Trophoblast cell (in vitro differentiated cells and primary cell): ENCODE measurements around the gene MAP3K7.

Experiments
- DNase-seq, 2 donors: peaks; one replicate each; pipeline ENCODE4 v3.0.0-alpha.2; 2016
- H2AFZ ChIP-seq: 2 replicates; pipeline ENCODE4 v1.6.1; 2013; ENCODE audit warnings: low read length, moderate library complexity, mild to moderate bottlenecking; ENCODE audit not compliant: insufficient read depth, poor library complexity
- H2AK5ac ChIP-seq: 2 replicates; pipeline ENCODE4 v1.6.1; 2013; ENCODE audit warnings: mild to moderate bottlenecking, low read length
- H2BK120ac ChIP-seq: 2 replicates; pipeline ENCODE4 v1.6.1; 2013; ENCODE audit warnings: low read length, mild to moderate bottlenecking, moderate library complexity; ENCODE audit not compliant: insufficient read depth, poor library complexity
- H2BK12ac ChIP-seq: 2 replicates; pipeline ENCODE4 v1.6.1; 2013; ENCODE audit warnings: mild to moderate bottlenecking, low read length, moderate library complexity
- H2BK5ac ChIP-seq: 2 replicates; pipeline ENCODE4 v1.6.1; 2013; ENCODE audit warnings: low read length, low read depth, moderate library complexity, mild to moderate bottlenecking; ENCODE audit not compliant: poor library complexity
- H3K14ac ChIP-seq: 2 replicates; pipeline ENCODE4 v1.6.1; 2013; ENCODE audit warnings: mild to moderate bottlenecking, low read length
- H3K18ac ChIP-seq: 2 replicates; pipeline ENCODE4 v1.6.1; 2013; ENCODE audit warnings: mild to moderate bottlenecking, low read length
- H3K23ac ChIP-seq: 2 replicates; pipeline ENCODE4 v1.6.1; 2013; ENCODE audit warnings: low read length
- H3K27ac ChIP-seq: 2 replicates; pipeline ENCODE4 v1.5.1; 2013; ENCODE audit warnings: low read depth, mild to moderate bottlenecking, inconsistent platforms, low read length, moderate library complexity
- H3K27me3 ChIP-seq: 2 replicates; pipeline ENCODE4 v1.6.1; 2013; ENCODE audit warnings: inconsistent platforms, mild to moderate bottlenecking, low read length, moderate library complexity; ENCODE audit not compliant: insufficient read depth
- H3K36me3 ChIP-seq, 2 experiments: 1 replicate in 1 of 2; 2 replicates in 1 of 2; pipeline ENCODE4 v1.6.1; 2013; ENCODE audit warnings: low read length in 2 of 2, mild to moderate bottlenecking in 2 of 2, moderate library complexity in 1 of 2; ENCODE audit not compliant: insufficient read depth in 2 of 2, control insufficient read depth in 1 of 2
- H3K4ac ChIP-seq: 2 replicates; pipeline ENCODE4 v1.6.1; 2013; ENCODE audit warnings: low read depth, mild to moderate bottlenecking, low read length, moderate library complexity
- H3K4me1 ChIP-seq, 2 experiments: 1 replicate in 1 of 2; 2 replicates in 1 of 2; pipeline ENCODE4 v1.6.1; 2013; ENCODE audit warnings: low read length in 2 of 2, mild to moderate bottlenecking in 2 of 2, moderate library complexity in 1 of 2; ENCODE audit not compliant: insufficient read depth in 2 of 2, control insufficient read depth in 1 of 2
- H3K4me2 ChIP-seq: 2 replicates; pipeline ENCODE4 v1.6.1; 2013; ENCODE audit warnings: inconsistent platforms, mild to moderate bottlenecking, low read length, moderate library complexity
- H3K4me3 ChIP-seq: 2 replicates; pipeline ENCODE4 v1.5.1; 2013; ENCODE audit warnings: mild to moderate bottlenecking, low read depth, low read length, inconsistent platforms
- H3K79me1 ChIP-seq: one replicate; pipeline ENCODE4 v1.6.1; 2013; ENCODE audit warnings: low read length
- H3K79me2 ChIP-seq: 2 replicates; pipeline ENCODE4 v1.6.1; 2013; ENCODE audit warnings: low read length, mild to moderate bottlenecking; ENCODE audit not compliant: control insufficient read depth, insufficient read depth, poor library complexity
- H3K9ac ChIP-seq: 2 replicates; pipeline ENCODE4 v1.6.1; 2013; ENCODE audit warnings: mild to moderate bottlenecking, low read length
- H3K9me3 ChIP-seq: 2 replicates; pipeline ENCODE4 v1.6.1; 2013; ENCODE audit warnings: low read depth, mild to moderate bottlenecking, control low read depth, inconsistent platforms, low read length; ENCODE audit not compliant: insufficient read depth
- H4K12ac ChIP-seq: 2 replicates; pipeline ENCODE4 v1.6.1; 2013; ENCODE audit warnings: low read depth, mild to moderate bottlenecking, low read length, moderate library complexity
- H4K8ac ChIP-seq: 2 replicates; pipeline ENCODE4 v1.6.1; 2013; ENCODE audit warnings: low read depth, mild to moderate bottlenecking, low read length, moderate library complexity
- H4K91ac ChIP-seq: one replicate; pipeline ENCODE4 v1.6.1; 2013; ENCODE audit warnings: low read depth, mild to moderate bottlenecking, low read length, moderate library complexity
- WGBS: extraction: QIAGEN DNeasy Blood & Tissue Kit; methylation state at CpG from one replicate; pipeline ENCODE4 v1.1.7; 2013; ENCODE audit warnings: missing lambda C conversion rate; ENCODE audit not compliant: insufficient read length, insufficient coverage; ENCODE audit errors: extremely low coverage; 5-methylcytosine and 5-hydroxymethylcytosine counted together

MAP3K7 gene

DNA sequence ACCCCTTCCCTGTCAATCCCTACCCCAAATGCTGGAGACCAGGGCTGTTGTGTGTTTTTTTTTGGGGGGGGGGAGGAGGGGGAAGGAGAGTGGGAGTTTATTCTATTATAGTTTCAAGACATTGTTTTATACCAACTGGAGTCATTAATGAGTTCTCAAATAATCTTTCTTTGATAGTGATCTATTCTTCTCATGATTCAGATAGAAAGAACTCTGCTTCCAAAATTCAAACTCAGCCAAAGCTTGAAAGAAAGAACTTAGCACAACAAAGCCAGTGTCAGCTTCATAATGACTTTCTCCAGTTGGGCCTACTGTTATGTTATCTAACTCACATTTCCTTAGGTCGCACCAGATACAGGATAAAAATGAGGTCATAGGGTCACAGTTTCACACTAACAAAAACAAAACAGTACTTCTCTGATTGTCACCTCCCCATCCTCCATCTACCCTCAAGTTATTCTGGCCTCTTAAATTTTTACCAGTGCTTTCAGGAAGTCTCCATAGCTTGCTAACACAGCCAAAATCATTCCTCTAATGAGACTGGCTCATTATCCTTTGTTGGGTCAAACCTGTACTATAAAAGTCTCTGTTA is 19.0 kb upstream of the MAP3K7 start:
- H2BK12ac ChIP-seq = no peak overlapping the region

DNA sequence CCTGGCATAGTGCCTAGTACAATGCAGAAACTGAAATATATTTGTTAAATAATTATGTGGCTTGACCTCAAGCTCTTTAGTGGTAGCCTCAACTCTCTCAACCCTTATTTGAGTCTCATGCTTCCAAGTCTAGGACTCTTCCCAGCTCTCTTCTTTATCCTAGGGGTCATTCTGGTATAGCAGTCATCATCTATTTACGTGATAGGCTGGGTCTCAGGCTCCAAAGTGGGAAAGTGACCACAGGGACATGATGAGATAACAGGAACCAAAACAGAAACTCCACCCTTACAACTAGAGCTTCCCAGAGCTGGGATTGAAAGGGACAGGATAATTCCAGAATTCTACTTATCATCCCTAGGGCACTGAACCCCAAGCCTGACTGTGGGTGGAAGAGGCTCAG is 17.7 kb upstream of the MAP3K7 start:
- H2BK5ac ChIP-seq = no peak overlapping the region
- no CpG with 5 or more reads among the region's 1 CpG for WGBS
- H3K79me2 ChIP-seq = no peaks in the 10 kb centered on the region
- no peak overlapping the region for H4K12ac ChIP-seq
- H4K91ac ChIP-seq = no peak overlapping the region
- H3K36me3 ChIP-seq = no peaks in the 10 kb centered on the region
- H3K4me2 ChIP-seq = no peak overlapping the region
- H2AK5ac ChIP-seq = no peak overlapping the region
- no peak overlapping the region for H3K4ac ChIP-seq
- no peak overlapping the region for H2BK120ac ChIP-seq
- H3K27ac ChIP-seq = no peak overlapping the region
- H3K18ac ChIP-seq = no peak overlapping the region
- no peak overlapping the region for H3K4me3 ChIP-seq
- no peak for DNase-seq
- no peak overlapping the region for H2BK12ac ChIP-seq
- no peak overlapping the region for H3K9ac ChIP-seq
- H4K8ac ChIP-seq = no peak overlapping the region
- no peaks in the 10 kb centered on the region for H3K27me3 ChIP-seq
- no peak overlapping the region for H3K23ac ChIP-seq
- H3K79me1 ChIP-seq = no peaks in the 10 kb centered on the region
- H3K4me1 ChIP-seq = no peaks in the 10 kb centered on the region
- no peaks in the 10 kb centered on the region for H3K9me3 ChIP-seq
- no peak overlapping the region for H3K14ac ChIP-seq
- no peak overlapping the region for H2AFZ ChIP-seq

More for the DNA sequence above, 19.0 kb upstream of the MAP3K7 start:
- H3K9me3 ChIP-seq = no peaks in the 10 kb centered on the region
- H4K12ac ChIP-seq = no peak overlapping the region
- no peaks in the 10 kb centered on the region for H3K79me1 ChIP-seq
- H4K8ac ChIP-seq = no peak overlapping the region
- no peak overlapping the region for H2AFZ ChIP-seq
- H2BK5ac ChIP-seq = no peak overlapping the region
- no peak overlapping the region for H3K4ac ChIP-seq
- H3K27me3 ChIP-seq = peaks cover 8% of the 10 kb centered on the region
- no peak overlapping the region for H4K91ac ChIP-seq
- no peaks in the 10 kb centered on the region for H3K36me3 ChIP-seq
- no peak overlapping the region for H3K14ac ChIP-seq
- no peak overlapping the region for H2BK120ac ChIP-seq
- H3K27ac ChIP-seq = no peak overlapping the region
- no peak overlapping the region for H3K9ac ChIP-seq
- DNase-seq = no peak
- H3K4me3 ChIP-seq = no peak overlapping the region
- H3K4me2 ChIP-seq = no peak overlapping the region
- H3K23ac ChIP-seq = no peak overlapping the region
- H3K79me2 ChIP-seq = no peaks in the 10 kb centered on the region
- no peaks in the 10 kb centered on the region for H3K4me1 ChIP-seq
- H2AK5ac ChIP-seq = no peak overlapping the region
- no CpG with 5 or more reads among the region's 1 CpG for WGBS
- H3K18ac ChIP-seq = no peak overlapping the region

DNA sequence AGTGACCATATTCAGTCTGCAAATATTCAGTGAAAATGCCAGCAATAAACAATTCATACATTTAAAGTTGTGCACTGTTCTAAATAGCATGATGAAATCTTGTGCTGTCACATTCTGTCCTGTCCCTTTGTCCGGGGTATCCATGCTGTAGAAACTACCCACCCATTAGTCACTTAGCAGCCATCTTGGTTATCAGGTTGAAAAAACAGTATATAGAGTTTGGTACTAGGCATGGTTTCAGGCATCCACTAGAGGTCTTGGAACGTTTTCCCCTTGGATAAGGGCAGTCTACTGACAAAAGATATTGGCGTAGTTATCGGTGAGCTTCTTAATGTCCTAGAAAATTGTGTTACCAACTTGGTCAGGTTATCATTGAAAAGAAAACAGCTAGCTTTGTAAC is 12.3 kb upstream of the MAP3K7 start:
- H3K18ac ChIP-seq = no peak overlapping the region
- no CpG with 5 or more reads among the region's 4 CpGs for WGBS

DNA sequence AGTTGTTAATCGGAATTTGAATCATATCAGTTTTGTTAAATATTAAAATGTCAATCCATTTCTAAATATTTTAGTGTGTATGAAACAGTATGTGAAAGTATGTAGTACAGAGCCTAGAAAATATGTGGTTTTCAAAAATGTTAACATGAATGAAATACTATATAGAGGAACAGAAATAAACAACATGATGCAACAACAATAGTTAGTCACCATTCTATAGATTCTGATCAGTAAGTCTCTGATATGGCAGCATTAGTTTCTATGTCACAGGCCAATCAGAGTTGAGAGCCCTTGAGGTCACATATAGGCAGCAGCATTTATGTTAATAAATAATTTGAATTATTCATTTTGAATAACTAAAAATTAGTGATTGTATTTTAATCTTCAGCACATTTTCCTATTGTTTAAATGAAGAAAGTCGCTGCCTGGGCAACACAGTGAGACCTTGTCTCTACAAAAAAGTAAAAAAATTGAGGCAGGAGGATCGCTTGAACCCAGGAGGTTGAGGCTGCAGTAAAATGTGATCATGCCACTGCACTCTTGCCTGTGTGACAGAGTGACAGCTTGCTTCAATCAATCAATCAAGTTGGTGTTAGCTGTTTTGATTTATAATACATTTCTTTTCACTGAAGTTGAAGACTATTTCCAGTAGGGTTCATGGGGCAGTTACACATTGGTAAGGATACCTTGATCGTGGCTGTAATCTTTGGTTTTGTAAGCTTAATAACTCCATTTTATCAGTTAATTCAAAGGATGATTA is 11.5 kb upstream of the MAP3K7 start:
- no peaks in the 10 kb centered on the region for H3K79me2 ChIP-seq
- no CpG with 5 or more reads among the region's 4 CpGs for WGBS
- no peak overlapping the region for H4K12ac ChIP-seq

More for the DNA sequence above, 12.3 kb upstream of the MAP3K7 start:
- no peaks in the 10 kb centered on the region for H3K9me3 ChIP-seq
- no peak overlapping the region for H3K4ac ChIP-seq
- no peak overlapping the region for H2AK5ac ChIP-seq
- H3K4me3 ChIP-seq = no peak overlapping the region
- no peak overlapping the region for H2BK12ac ChIP-seq
- no peaks in the 10 kb centered on the region for H3K79me1 ChIP-seq
- H4K12ac ChIP-seq = no peak overlapping the region
- H3K9ac ChIP-seq = no peak overlapping the region
- H3K27me3 ChIP-seq = no peaks in the 10 kb centered on the region
- no peak overlapping the region for H2AFZ ChIP-seq
- H3K36me3 ChIP-seq = no peaks in the 10 kb centered on the region
- no peaks in the 10 kb centered on the region for H3K79me2 ChIP-seq
- no peak overlapping the region for H2BK5ac ChIP-seq
- no peak overlapping the region for H3K23ac ChIP-seq
- H3K4me2 ChIP-seq = no peak overlapping the region
- no peak overlapping the region for H4K8ac ChIP-seq
- no peak overlapping the region for H2BK120ac ChIP-seq
- no peaks in the 10 kb centered on the region for H3K4me1 ChIP-seq
- H3K14ac ChIP-seq = no peak overlapping the region
- DNase-seq = no peak
- no peak overlapping the region for H3K27ac ChIP-seq
- H4K91ac ChIP-seq = no peak overlapping the region

More for the DNA sequence above, 11.5 kb upstream of the MAP3K7 start:
- Histone ChIP-seq H3K14ac (no peak overlapping the region), H3K9ac (no peak overlapping the region), H3K4me3 (no peak overlapping the region), H3K79me1 (no peaks in the 10 kb centered on the region), H3K27me3 (no peaks in the 10 kb centered on the region), H2AK5ac (no peak overlapping the region), H3K36me3 (no peaks in the 10 kb centered on the region), H3K9me3 (no peaks in the 10 kb centered on the region), H2BK12ac (no peak overlapping the region), H3K4me1 (no peaks in the 10 kb centered on the region), H3K23ac (no peak overlapping the region), H3K18ac (no peak overlapping the region), H3K4me2 (no peak overlapping the region), H3K27ac (no peak overlapping the region), H2AFZ (no peak overlapping the region), H4K91ac (no peak overlapping the region), H4K8ac (no peak overlapping the region), H2BK5ac (no peak overlapping the region), H3K4ac (no peak overlapping the region), H2BK120ac (no peak overlapping the region)
- DNase-seq = no peak
